H1 (cell line): Measurements from ENCODE around the gene CKS1B. TPM values are rescaled to one million over a fixed set of nuclear protein-coding genes. Genes with fewer than 3 reads are reported as not detected.

Experiments
- BRCA1 ChIP-seq: IDR thresholded peaks from 2 replicates; pipeline ENCODE4 v1.6.1; 2012; ENCODE audit warnings: low read depth, low read length, improper control_type of control experiment
- CHD2 ChIP-seq: IDR thresholded peaks from 2 replicates; pipeline ENCODE4 v1.6.1; 2012; ENCODE audit warnings: low read length, improper control_type of control experiment
- GTF2F1 ChIP-seq: IDR thresholded peaks from 2 replicates; pipeline ENCODE4 v1.6.1; 2012; ENCODE audit warnings: low read depth, low read length, improper control_type of control experiment, borderline replicate concordance
- JUN ChIP-seq: IDR thresholded peaks from 2 replicates; pipeline ENCODE4 v1.6.1; 2011; ENCODE audit warnings: low read depth, mild to moderate bottlenecking, improper control_type of control experiment, low read length
- JUND ChIP-seq: IDR thresholded peaks from 2 replicates; pipeline ENCODE4 v1.6.1; 2011; ENCODE audit warnings: mild to moderate bottlenecking, improper control_type of control experiment, low read length
- KDM4A ChIP-seq: IDR thresholded peaks from one replicate; pipeline ENCODE4 v1.7.1; 2012; ENCODE audit warnings: low read depth, mild to moderate bottlenecking, moderate library complexity, low read length, inconsistent platforms; ENCODE audit not compliant: severe bottlenecking
- POLR2A ChIP-seq, 2 experiments: IDR thresholded peaks; 1 replicate in 1 of 2; 2 replicates in 1 of 2; pipeline ENCODE4 v1.6.1; 2011; ENCODE audit warnings: low read depth in 2 of 2, low read length in 2 of 2, mild to moderate bottlenecking in 2 of 2; ENCODE audit errors: control extremely low read depth in 1 of 2
- RFX5 ChIP-seq: IDR thresholded peaks from 2 replicates; pipeline ENCODE4 v1.6.1; 2011; ENCODE audit warnings: low read depth, low read length, improper control_type of control experiment, borderline replicate concordance
- SIRT6 ChIP-seq: IDR thresholded peaks from one replicate; pipeline ENCODE4 v1.7.1; 2012; ENCODE audit warnings: low read length, inconsistent platforms
- SP1 ChIP-seq: IDR thresholded peaks from 2 replicates; pipeline ENCODE4 v1.6.1; 2011; ENCODE audit warnings: low read depth, low read length
- SP2 ChIP-seq: IDR thresholded peaks from 2 replicates; pipeline ENCODE4 v1.6.1; 2012; ENCODE audit warnings: mild to moderate bottlenecking, low read length, inconsistent platforms
- SRF ChIP-seq: IDR thresholded peaks from 2 replicates; pipeline ENCODE4 v1.6.1; 2011; ENCODE audit warnings: mild to moderate bottlenecking, low read depth, low read length, moderate library complexity
- TAF7 ChIP-seq: optimal IDR thresholded peaks from 2 replicates; pipeline ENCODE3; 2011; ENCODE audit warnings: low read depth, mild to moderate bottlenecking, inconsistent platforms, low read length, moderate library complexity, borderline replicate concordance
- TBP ChIP-seq: IDR thresholded peaks from 2 replicates; pipeline ENCODE4 v1.6.1; 2011; ENCODE audit warnings: low read depth, low read length, improper control_type of control experiment
- TEAD4 ChIP-seq: IDR thresholded peaks from 2 replicates; pipeline ENCODE4 v1.6.1; 2012; ENCODE audit warnings: low read depth, low read length, inconsistent platforms, mixed read lengths
- YY1 ChIP-seq: IDR thresholded peaks from 2 replicates; pipeline ENCODE4 v1.6.1; 2011; ENCODE audit warnings: low read depth, mild to moderate bottlenecking, low read length
- polyA plus RNA-seq, 7 experiments: library from polyadenylated mRNA; depleted of rRNA in 3 of 7; stranded (reverse) in 5 of 7; unstranded in 2 of 7; fragments of >200 nt in 5 of 7; fragments of 200-250 nt in 2 of 7; gene quantifications; 1 replicate in 5 of 7; 2 replicates in 1 of 7; 4 replicates in 1 of 7; pipeline versions ENCODE4 v1.2.1 to v1.2.3, GENCODE V29; 2011 to 2013; ENCODE audit warnings: missing spikeins in 2 of 7, mixed read lengths in 2 of 7
- total RNA-seq: library from RNA; stranded (reverse); fragmentation: NEBNext Ultra II Directional; extraction: Animal tissue kit (Norgen Biotek cat#: 25700); gene quantifications from 2 replicates; pipeline ENCODE4 v1.2.1, GENCODE V29; 2021
- TF ChIP-seq, protein P1 (sequence below): IDR thresholded peaks from 2 replicates; pipeline ENCODE4 v1.6.1; 2012; ENCODE audit warnings: inconsistent platforms
- TF ChIP-seq, protein P2 (sequence below): IDR thresholded peaks from 2 replicates; pipeline ENCODE4 v1.6.1; 2011; ENCODE audit warnings: low read length, improper control_type of control experiment
- TF ChIP-seq, protein P3 (sequence below), 3 experiments: IDR thresholded peaks; 1 replicate in 2 of 3; 2 replicates in 1 of 3; pipeline versions ENCODE4 v1.5.1 to v1.6.1; 2011; ENCODE audit warnings: low read length in 3 of 3, mild to moderate bottlenecking in 3 of 3, inconsistent platforms in 2 of 3, low read depth in 1 of 3, moderate library complexity in 1 of 3; ENCODE audit not compliant: insufficient read depth in 1 of 3; ENCODE audit errors: control extremely low read depth in 1 of 3
- TF ChIP-seq, protein P4 (sequence below): IDR thresholded peaks from 2 replicates; pipeline ENCODE4 v1.6.1; 2012; ENCODE audit warnings: inconsistent platforms

Gene CKS1B
- total and polyA plus RNA-seq, 2 of the 8 experiments (the other 6 are each of a cell fraction or from before 2014, with no cell fraction given): 294 to 1,025 TPM

DNA sequence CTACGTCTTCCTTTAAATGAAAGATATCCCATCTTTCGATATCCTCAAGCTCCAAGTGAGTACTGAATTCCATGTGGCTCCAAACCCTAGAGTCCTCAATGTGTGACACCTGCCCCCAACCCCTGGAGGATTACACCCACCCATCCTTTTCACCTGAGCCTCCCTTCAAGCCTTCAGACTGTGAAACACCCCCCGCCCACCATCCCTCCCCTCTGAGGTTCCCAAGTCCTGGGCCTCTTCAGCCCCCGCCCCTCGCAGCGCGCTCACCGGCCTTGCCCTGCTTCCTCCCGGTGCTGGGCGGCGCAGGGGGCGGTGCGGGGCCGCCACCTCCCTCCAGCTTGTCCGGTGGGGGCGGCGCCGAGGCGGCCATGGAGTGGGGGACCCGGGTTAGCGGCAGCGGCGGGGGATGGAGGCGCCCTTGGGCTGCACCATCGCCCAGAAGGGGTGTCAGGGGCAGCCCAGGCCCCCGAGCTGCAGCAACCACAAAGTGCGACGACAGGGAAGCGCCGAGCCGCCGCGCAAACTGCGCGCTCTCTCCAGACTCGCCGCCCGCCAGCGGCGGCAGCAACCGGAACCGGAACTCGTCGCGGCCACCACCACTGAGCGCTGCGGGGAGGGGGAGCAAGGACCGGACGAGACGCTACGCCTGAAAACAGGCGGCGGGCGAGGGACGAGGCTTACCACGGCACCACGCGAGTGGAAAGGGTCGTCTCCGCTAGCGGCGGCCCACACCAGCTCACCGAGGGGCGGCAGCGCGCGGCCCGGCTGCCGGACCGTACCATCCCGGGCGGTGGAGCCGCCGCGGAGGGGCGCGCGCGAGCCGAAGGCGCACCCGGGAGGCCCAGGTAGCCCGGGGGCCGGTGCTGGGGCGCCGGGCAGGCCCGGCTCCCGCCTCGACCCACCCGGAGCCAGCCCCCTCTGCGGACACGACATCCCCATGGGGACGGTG lies 13.0 kb upstream of the CKS1B start, which contains the start of gene PYGO2 (continued):
- TF ChIP-seq GTF2F1 (no peak), TEAD4 (no peak), JUN (no peak), POLR2A (IDR thresholded peaks at IDR 0.05; ENCODE audit: control extremely low read depth in 1 of 2, low read depth in 2 of 2, low read length in 2 of 2) (peak; percentile 85 to 90), YY1 (0 out of 2 replicates have a peak, but pooled peaks have one; percentile 19), SRF (no peak), CHD2 (no peak), BRCA1 (no peak), TBP (peak; percentile 42; the same call in 1 of the 2 replicates), SP1 (no peak), SP2 (no peak), JUND (peak; percentile 64; the same call in 1 of the 2 replicates), RFX5 (no peak), SIRT6 (no peak), TAF7 (peak; percentile 83), KDM4A (peak; percentile 67)
- TF ChIP-seq, protein P1, sequence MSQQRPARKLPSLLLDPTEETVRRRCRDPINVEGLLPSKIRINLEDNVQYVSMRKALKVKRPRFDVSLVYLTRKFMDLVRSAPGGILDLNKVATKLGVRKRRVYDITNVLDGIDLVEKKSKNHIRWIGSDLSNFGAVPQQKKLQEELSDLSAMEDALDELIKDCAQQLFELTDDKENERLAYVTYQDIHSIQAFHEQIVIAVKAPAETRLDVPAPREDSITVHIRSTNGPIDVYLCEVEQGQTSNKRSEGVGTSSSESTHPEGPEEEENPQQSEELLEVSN: peak; percentile 46; the same call in 1 of the 2 replicates
- TF ChIP-seq, protein P2, sequence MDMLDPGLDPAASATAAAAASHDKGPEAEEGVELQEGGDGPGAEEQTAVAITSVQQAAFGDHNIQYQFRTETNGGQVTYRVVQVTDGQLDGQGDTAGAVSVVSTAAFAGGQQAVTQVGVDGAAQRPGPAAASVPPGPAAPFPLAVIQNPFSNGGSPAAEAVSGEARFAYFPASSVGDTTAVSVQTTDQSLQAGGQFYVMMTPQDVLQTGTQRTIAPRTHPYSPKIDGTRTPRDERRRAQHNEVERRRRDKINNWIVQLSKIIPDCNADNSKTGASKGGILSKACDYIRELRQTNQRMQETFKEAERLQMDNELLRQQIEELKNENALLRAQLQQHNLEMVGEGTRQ: no peak
- TF ChIP-seq, protein P3, sequence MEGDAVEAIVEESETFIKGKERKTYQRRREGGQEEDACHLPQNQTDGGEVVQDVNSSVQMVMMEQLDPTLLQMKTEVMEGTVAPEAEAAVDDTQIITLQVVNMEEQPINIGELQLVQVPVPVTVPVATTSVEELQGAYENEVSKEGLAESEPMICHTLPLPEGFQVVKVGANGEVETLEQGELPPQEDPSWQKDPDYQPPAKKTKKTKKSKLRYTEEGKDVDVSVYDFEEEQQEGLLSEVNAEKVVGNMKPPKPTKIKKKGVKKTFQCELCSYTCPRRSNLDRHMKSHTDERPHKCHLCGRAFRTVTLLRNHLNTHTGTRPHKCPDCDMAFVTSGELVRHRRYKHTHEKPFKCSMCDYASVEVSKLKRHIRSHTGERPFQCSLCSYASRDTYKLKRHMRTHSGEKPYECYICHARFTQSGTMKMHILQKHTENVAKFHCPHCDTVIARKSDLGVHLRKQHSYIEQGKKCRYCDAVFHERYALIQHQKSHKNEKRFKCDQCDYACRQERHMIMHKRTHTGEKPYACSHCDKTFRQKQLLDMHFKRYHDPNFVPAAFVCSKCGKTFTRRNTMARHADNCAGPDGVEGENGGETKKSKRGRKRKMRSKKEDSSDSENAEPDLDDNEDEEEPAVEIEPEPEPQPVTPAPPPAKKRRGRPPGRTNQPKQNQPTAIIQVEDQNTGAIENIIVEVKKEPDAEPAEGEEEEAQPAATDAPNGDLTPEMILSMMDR (IDR thresholded peaks at IDR 0.05; ENCODE audit: control extremely low read depth in 1 of 3, insufficient read depth in 1 of 3, low read depth in 1 of 3, low read length in 3 of 3): peak; percentile 37 to 55 (median 53)
- TF ChIP-seq, protein P4, sequence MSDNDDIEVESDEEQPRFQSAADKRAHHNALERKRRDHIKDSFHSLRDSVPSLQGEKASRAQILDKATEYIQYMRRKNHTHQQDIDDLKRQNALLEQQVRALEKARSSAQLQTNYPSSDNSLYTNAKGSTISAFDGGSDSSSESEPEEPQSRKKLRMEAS: peak; percentile 35; the same call in 1 of the 2 replicates
